Hindlimb muscle (tissue), 1 donor: ENCODE results near the gene FAM200B. TPM values are rescaled to one million over a fixed set of nuclear protein-coding genes. Genes with fewer than 3 reads are reported as not detected.

Experiments used
- DNase-seq: peaks from one replicate; pipeline ENCODE4 v3.0.0-alpha.2; 2013
- polyA plus RNA-seq: library from polyadenylated mRNA; unstranded; fragments of 120-200 nt; gene quantifications from one replicate; pipeline ENCODE4 v1.2.1, GENCODE V29; 2013; ENCODE audit not compliant: insufficient read length

Gene FAM200B
- polyA plus RNA-seq, result 29.0 TPM

DNA sequence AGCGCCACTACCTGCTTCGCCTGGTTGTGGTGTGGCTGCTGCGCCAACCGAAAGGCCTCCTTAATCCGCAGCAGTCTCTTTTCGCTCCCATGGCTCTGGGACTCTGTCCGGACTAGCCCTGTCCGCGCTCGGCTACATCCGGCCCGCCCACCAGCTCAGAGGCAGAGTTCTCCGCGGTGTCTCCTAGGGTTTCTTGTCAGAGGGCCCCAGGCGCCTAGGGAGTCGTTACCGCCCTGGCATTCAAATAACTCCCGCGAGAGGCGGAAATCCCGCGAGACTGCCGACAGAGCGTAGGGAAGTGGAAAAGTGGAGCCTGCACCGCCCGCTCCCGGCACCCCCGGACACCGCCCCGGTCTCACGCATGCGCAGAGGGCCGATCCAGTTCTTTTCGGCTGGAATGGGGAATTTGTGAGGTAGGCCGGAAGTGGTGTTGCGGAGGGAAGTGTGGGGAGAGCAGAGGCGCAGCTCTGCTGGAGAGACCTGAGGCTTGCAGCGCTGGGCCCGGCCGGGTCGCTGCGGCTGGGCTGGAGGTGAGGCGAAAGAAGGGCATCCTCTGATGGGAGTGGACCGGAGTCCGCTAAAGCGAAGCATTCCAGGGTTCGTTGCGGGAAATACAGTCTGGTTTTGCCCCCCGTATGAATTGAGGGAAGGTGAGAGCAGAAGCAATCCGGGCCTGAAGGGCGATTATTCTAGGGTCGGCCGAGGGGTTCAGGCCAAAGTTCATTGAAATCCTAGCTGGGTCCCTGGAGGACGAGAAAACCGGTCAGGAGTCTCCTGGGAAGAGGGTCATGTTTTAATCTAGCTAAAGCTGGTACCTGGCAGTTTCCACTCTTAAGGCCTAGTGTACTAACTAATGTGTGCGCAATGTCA is at the start of gene FAM200B:
Gene FAM200B (plus strand): TSS at position 456 of the 870 bp plus-strand sequence. CDS start 5,151 bp downstream, outside the sequence.
- peak; percentile 98 for DNase-seq

GRCh38 chr4:15636818-15637217 is 44.8 kb upstream of the FAM200B start:
- no peak for DNase-seq

GRCh38 chr4:15638418-15638817 is 43.2 kb upstream of the FAM200B start:
- no peak for DNase-seq

GRCh38 chr4:15648600-15648999 is 33.0 kb upstream of the FAM200B start:
- no peak for DNase-seq

GRCh38 chr4:15649914-15650545 is 31.6 kb upstream of the FAM200B start:
- DNase-seq, result no peak

DNA sequence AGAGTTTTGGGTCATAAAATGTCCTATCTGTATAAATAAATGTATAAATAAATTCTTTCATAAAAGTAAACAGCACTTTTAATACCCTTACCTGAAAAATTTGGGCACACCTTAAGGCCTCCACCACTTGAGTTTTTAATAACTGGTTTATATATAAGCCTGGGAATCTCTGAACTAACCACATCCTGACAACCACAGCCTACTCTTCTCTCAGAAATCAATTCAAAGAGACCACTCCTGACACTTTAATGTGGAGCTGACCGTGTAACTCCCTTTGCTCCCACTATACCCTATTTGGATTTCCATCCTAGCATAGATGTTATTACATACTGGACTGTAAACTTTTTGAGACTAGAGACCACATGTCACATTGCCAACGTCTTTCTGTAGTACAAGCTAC is 30.0 kb upstream of the FAM200B start:
- no peak for DNase-seq

- no peak for DNase-seq
These were observed 29.4 kb upstream of the FAM200B start for GRCh38 chr4:15652191-15652590.

GRCh38 chr4:15652841-15653240 is 28.8 kb upstream of the FAM200B start:
- peak; percentile 19 for DNase-seq

DNA sequence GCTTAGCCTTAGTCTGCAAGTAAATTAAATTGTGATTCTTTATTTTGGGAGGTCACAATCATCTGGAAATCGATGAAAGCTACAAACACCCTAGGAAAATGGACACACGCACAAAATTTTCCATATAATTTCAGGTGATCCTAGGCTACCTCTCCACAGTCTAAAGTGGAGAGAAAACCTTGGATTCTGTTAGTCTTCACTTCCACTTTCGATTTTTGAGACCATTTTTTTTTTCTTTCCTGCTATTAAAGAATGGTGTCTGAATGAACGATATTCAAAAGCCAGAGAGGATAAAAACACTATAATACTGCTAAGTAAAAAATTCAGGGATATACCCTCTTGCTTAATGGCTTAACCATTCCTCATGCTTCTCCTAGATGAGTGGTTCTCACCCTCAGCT is 28.2 kb upstream of the FAM200B start:
- DNase-seq, result no peak

GRCh38 chr4:15653864-15654592 is 27.6 kb upstream of the FAM200B start:
- DNase-seq, result peak; percentile 34

DNA sequence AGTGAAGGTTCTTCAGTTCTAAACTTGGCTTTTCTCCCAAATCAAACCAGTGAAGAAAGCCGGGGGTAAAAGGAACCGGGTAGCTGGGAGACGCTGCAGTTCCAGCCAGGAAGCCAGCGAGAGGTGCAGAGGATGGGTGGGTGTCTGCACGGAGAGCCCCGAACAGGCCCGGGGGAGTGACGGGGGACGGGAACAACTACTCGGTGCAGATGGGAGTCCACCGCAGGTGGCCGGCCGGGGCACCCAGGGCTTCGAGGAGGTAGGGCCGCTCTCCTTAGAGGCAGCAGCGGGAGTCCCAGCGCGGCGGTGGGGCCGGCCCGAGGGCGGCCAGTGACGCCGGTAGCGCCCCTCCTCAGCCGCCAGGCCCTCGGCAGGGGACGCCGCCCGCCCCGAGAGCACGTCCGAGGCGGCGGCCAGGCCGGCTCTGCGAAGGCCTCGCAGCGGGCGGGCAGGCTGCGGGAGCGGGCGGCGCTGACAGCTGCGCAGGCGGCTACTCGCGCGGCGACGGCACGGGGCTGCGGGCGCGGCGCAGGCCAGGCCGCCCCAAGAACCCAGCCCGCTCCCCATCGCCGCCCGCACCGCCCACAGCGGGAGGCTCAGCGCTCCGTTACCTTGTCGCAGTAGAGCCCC is 26.9 kb upstream of the FAM200B start:
- DNase-seq, result peak; percentile 55

DNA sequence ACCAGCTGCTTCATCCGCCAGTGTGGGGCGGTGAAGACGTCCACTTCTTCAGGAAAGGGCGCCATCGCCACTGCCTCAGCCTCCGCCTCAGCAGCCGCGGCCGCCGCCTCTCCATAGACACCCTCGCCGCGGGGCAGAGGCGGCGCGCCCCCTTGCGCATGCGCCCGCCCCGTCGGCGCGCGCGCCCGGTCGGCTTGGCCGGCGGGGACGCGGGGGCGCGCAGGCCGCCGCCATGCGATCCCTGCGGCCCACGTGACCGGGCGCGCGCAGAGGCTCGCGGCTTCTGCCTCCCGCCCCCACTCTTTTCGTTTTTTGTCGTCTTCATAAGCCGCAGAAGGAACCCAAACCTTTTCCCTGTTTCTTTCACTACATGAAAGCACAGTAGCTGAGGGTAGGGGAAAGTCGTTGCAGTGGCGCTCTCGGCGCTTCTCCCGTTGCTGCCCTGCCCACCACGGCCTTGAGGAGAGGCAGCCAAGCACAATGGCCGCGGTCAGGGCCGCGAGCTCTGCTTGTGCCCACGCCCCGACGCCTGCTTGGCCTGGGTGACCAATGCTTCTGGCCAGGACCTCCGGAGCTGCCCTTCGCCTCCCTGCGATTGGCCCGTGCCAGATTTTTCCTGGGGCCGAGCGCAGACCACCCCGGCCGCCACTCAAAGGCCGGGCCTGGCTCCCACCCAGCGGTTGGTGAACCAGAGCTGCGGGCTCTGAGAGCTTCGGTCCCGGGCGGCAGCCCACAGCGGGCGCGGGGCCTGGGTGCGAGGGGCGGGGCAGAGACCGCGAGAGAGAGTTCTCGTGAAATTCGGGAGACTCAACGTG is 26.2 kb upstream of the FAM200B start, which contains the start of gene FBXL5:
Gene FBXL5 (minus strand): TSS at position 135 of the 815 bp plus-strand sequence. CDS start 70 bp downstream, at position 65.
- DNase-seq, result peak; percentile 93

GRCh38 chr4:15656038-15656470 is 25.6 kb upstream of the FAM200B start:
- no peak for DNase-seq

DNA sequence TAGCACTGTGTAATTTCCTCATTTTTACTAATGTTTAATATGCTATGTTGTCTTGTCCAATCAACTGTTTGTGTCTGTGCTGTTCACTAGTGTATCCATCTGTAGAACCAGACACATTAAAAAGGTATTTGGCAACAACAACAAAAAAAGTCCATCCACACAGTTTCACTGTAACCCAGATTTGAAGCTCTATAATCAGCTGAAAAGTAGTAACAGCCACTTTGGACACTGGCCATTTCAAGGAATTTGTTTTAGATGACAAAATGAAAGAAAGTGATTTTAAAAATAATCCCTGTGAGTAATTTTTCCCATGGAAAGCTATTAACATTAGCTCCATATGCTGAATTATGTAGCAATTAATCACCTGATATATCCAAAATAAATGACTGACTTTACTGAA is 24.3 kb upstream of the FAM200B start:
- DNase-seq, result no peak

- DNase-seq, result no peak
These were observed 23.4 kb upstream of the FAM200B start for GRCh38 chr4:15658136-15658770.

GRCh38 chr4:15658781-15659180 is 22.8 kb upstream of the FAM200B start:
- no peak for DNase-seq

DNA sequence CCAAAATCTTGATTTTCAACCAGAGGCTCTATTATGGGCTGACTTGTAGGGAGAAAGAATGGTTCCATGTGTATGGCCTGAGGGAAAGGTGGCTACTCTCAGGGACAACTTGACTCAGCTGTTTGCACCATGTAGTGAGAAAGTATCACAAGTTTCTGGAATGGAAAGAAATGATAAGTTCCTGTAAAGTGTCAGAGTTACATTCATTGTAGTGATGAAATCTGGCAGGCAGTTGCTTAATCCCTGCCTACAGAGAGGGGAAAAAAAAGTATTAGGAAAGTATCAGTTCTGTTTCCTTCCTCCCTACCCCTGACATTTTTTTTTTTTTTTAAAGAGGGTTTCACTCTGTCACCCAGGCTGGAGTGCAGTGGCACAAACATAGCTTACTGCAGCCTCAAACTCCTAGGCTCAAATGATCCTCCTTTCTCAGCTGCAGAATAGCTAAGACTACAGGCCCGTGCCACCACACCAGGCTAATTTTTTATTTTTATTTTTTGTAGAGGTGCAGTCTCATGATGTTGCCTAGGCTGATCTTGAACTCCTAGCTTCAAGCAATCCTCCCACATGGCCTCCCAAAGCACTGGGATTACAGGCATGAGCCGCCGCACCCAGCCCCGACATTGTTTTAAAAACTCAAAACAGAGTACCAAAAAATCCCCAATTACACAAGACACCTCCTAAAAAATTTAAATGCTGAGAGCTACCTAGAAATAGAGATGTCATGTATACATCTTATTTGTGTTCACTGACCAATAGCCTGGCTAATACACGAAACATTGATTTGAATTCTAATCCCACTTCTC is 21.7 kb upstream of the FAM200B start:
- no peak for DNase-seq

- DNase-seq, result no peak
These were observed 15.8 kb upstream of the FAM200B start for GRCh38 chr4:15665753-15666365.

GRCh38 chr4:15667006-15667405 is 14.6 kb upstream of the FAM200B start:
- DNase-seq, result no peak
